HG03457 (cell line): ENCODE measurements around the gene EFNA2.
"Not testable (repeated sequence)": the region's sequence is repeated elsewhere in the genome, so short reads cannot be mapped to it uniquely, and the experiment has no call there.

Experiments
- ATAC-seq: cut with Tn5 transposase; IDR thresholded peaks from one replicate; pipeline ENCODE4 v1.9.1; 2021; ENCODE audit warnings: moderate number of reproducible peaks; ENCODE audit not compliant: unreplicated experiment

The EFNA2 gene

DNA sequence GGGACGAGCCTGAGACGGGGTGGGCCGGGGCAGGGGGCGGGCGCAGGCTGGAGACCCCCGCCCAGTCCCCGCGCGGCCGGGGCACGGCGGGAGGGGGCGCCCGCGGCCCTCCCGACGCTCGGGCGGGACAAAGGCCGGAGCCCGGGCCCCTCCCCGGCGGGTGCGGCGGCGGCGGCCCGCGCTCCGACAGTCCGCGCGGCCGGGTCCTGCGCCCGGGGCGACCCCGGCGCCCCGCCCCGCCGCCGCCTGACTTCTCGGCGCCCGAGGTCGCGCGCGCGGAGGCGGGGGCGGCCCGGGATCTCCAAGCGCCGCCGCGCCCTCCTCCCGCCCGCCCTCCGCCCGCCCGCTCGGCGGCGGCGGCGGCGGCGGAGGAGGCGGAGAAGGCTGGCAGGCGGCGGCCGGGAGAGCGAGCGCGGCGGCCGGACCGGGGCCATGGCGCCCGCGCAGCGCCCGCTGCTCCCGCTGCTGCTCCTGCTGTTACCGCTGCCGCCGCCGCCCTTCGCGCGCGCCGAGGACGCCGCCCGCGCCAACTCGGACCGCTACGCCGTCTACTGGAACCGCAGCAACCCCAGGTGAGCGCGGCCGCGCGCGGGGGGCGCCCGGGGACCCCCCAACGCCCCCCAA, at the start of gene EFNA2:
EFNA2 (plus strand) TSS at position 137 of the 624 bp plus-strand sequence; CDS start at position 433, 296 bp downstream.
- no peak for ATAC-seq

- no peak for ATAC-seq
These were observed 49.1 kb upstream of the EFNA2 start for GRCh38 chr19:1236576-1236975.

GRCh38 chr19:1237027-1237659, 48.5 kb upstream of the EFNA2 start:
- ATAC-seq, result no peak

DNA sequence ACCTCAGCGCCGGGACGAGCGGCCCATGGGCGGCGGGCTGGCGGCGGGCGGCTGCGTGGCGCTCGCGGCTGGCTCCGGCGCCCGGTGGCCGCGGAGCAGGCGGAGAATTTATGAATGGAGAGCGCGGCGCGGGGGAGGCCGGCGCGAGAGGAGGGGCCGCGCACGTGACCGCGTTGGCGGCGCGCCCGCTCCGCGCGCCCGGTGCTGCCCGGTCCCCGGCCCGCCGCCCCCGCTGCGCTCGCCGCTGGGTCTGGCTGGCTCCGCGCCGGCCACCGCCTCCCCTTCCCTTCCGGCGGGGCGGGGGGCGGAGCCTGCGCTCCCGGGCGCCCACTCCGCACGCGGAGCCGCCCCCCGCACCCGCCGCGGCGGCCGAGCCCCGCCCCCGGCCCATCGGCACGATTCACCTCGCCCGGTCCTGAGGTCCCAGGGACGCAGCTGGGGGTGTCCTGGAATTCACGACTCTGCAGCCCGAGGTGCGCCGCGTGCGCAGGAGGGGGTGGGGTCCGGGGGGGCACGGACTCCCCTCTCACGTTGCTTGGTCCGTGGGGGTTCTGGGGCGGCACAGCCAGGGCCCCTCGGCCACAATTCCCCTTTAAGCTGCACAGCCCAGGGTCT, 47.8 kb upstream of the EFNA2 start, which contains the start of gene CBARP:
CBARP (minus strand) TSS at position 252 of the 615 bp plus-strand sequence. CDS start 1,905 bp downstream, outside the sequence.
- no peak for ATAC-seq

- ATAC-seq, result no peak
These were observed 47.0 kb upstream of the EFNA2 start for GRCh38 chr19:1238369-1239303.

GRCh38 chr19:1239420-1239795, 46.3 kb upstream of the EFNA2 start:
- no peak for ATAC-seq

DNA sequence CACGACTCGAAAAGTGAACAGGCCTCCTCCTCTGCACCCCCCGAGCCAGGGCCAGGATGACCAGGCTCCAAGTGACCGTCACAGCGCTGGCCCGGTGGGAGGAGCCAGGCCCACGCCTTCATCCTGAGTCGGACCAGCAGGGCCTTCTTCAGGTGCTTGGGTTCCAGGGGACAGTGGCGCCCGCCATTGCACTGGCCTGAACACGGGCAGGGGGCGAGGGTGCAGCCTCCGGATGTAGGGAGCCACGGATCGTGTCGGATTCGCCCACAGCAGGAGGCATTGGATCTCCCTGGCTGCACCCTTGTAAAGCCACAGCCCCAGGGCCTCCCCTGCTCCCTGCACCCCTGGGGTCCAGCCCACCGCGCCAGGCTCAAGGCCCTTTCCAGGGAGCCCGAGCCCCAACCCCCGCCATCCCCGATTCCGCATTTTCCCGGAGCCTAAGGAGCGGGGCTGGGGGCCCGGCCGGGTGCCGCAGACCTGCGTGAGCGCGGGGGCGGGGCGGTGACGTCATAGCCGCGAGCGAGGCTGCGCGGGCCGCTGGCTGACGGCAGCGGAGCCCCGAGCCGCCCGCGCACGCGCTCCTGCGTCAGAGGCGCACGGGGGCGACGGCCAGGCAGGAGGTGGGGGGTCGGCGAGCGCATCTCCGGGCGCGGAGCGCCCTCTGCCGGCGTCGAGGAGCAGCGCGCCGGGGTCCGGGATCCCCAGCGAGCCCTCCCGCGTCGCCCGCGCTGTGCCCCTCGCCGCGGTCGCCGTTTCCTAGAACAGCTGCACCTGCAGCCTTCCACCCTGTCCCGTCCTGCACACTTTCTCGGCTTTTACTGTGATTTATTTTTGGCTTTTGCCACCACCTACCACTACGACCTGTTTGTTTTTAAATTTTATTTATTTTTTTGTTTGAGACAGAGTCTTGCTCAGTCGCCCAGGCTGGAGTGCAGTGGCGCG, 45.6 kb upstream of the EFNA2 start:
- no peak for ATAC-seq

DNA sequence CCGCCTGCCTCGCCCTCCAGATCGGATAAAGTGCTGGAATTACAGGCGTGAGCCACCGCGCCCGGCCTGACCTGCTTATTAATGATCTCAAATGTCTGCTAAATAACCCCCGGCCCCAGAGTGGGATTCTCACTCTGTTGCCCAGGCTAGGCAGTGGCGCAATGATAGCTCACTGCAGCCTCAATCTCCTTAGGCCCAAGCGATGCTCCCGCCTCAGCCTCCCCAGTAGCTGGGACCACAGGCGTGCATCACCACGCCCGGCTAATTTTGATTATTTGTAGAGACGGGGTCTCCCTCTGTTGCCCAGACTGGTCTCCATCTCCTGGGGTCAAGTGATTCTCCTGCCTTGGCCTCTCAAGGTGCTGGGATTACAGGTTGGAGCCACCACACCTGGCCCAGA, 44.7 kb upstream of the EFNA2 start:
- no peak for ATAC-seq

GRCh38 chr19:1241417-1242095, 44.1 kb upstream of the EFNA2 start, which contains the start of gene ATP5F1D:
Gene ATP5F1D, plus strand, starts transcription at chr19:1241751. Its CDS starts 100 bp downstream, at chr19:1241851.
- ATAC-seq, result peak; percentile 37

DNA sequence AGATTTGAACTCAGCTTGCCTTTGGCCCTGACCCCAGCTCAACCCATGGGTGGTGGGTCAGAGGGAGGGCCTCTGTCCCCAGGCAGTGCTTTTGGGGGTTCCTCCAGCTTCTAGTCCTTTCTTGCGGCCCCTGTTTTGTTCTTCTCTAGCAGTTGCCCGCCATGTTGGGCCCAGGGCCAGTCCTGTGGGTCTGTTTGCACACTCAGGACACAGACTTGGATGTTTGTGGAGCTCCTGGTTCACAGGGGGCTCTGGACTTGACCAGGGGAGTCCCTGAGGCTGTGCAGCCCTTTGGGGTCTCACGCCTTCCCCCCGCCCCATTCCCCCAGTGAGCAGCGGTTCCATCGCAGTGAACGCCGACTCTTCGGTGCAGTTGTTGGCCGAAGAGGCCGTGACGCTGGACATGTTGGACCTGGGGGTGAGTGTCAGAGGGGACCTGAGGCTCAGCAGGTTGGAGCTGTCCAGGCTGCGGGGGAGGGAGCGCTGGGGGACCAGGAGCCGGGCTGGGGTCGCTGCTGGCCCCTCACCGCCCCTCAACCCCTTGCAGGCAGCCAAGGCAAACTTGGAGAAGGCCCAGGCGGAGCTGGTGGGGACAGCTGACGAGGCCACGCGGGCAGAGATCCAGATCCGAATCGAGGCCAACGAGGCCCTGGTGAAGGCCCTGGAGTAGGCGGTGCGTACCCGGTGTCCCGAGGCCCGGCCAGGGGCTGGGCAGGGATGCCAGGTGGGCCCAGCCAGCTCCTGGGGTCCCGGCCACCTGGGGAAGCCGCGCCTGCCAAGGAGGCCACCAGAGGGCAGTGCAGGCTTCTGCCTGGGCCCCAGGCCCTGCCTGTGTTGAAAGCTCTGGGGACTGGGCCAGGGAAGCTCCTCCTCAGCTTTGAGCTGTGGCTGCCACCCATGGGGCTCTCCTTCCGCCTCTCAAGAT, 41.6 kb upstream of the EFNA2 start:
- ATAC-seq, result no peak

GRCh38 chr19:1244693-1245451, 40.8 kb upstream of the EFNA2 start:
- ATAC-seq, result no peak

DNA sequence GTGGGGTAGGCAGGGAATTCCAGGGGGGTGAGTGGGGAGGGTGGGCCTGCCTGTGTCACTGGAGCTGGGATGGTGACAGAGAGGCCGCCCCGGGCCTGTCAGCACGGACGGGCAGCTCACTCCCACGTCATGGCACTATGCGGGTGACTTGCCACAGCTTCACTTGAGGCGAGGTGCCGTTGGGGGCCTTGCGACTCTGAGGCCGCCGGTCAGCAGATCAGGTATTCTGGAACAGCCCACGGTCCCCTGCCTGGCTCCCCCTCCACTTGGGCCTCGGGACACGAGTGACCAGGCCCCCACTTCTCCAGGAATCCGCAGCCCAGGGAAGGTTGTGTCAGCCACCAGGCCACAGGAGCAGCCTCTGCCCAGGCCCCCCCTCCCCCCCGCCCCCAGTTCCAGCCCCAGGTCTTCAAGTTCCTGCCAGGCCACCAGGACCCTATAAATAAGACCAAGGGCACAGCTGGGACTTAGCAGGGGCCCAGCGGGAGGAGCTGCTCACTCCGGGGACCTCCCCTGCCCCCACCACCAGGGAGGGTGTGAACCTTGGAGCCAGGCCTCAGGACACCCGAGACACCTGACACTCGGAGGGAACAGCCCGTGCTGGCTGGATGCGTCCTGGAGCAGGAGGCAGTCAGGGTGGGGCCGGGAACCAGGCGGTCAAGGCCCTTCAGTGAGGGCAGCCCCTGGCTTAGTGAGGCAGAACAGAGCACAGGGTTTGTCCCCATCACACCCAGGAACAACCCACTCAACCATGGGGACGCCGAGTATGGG, 40.0 kb upstream of the EFNA2 start:
- no peak for ATAC-seq

- not testable (repeated sequence) for ATAC-seq
These were observed 39.2 kb upstream of the EFNA2 start for GRCh38 chr19:1246265-1247087.

GRCh38 chr19:1247748-1248138, 37.9 kb upstream of the EFNA2 start:
- no peak for ATAC-seq

- peak; percentile 10 for ATAC-seq
These were observed 37.4 kb upstream of the EFNA2 start, which contains the start of gene MIDN for GRCh38 chr19:1248139-1248785. Gene MIDN, plus strand, starts transcription at chr19:1248583. Its CDS starts 1,714 bp downstream, at chr19:1250297.
